IPS DF 6.9 (cell line): Measurements from ENCODE around the gene GRN.
"Not testable (repeated sequence)": the region's sequence is repeated elsewhere in the genome, so short reads cannot be mapped to it uniquely, and the experiment has no call there.

Source experiments
- DNase-seq: peaks from one replicate; pipeline ENCODE4 v3.0.0-alpha.2; 2013; ENCODE audit warnings: low read depth, low spot score
- H3K27ac ChIP-seq: one replicate; pipeline ENCODE4 v1.5.1; 2013; ENCODE audit warnings: low read length, control low read depth
- H3K27me3 ChIP-seq: 2 replicates; pipeline ENCODE4 v1.6.1; 2013; ENCODE audit warnings: mild to moderate bottlenecking, low read length; ENCODE audit not compliant: control insufficient read depth, insufficient read depth
- H3K36me3 ChIP-seq: 2 replicates; pipeline ENCODE4 v1.6.1; 2013; ENCODE audit warnings: low read length; ENCODE audit not compliant: control insufficient read depth, insufficient read depth
- H3K4me1 ChIP-seq: 2 replicates; pipeline ENCODE4 v1.6.1; 2013; ENCODE audit warnings: low read length; ENCODE audit not compliant: control insufficient read depth, insufficient read depth
- H3K4me3 ChIP-seq: 2 replicates; pipeline ENCODE4 v1.5.1; 2013; ENCODE audit warnings: mild to moderate bottlenecking, low read length
- H3K9me3 ChIP-seq: 2 replicates; pipeline ENCODE4 v1.6.1; 2013; ENCODE audit warnings: low read length, inconsistent platforms; ENCODE audit not compliant: control insufficient read depth, insufficient read depth
- WGBS: extraction: QIAGEN DNeasy Blood & Tissue Kit; methylation state at CpG from one replicate; pipeline ENCODE4 v1.1.7; 2013; ENCODE audit warnings: mixed read lengths, missing lambda C conversion rate; ENCODE audit not compliant: insufficient read length, insufficient coverage; 5-methylcytosine and 5-hydroxymethylcytosine counted together

Gene GRN

GRCh38 chr17:44347206-44348055, 2.3 kb downstream of the GRN start:
- not testable (repeated sequence) for H3K9me3 ChIP-seq, H3K4me3 ChIP-seq, H3K27me3 ChIP-seq, DNase-seq, H3K27ac ChIP-seq, H3K4me1 ChIP-seq
- H3K36me3 ChIP-seq, result peaks cover 14% of the 10 kb centered on the region
- no CpG with 5 or more reads among the region's 18 CpGs for WGBS

GRCh38 chr17:44348234-44348987, 3.3 kb downstream of the GRN start:
- Histone ChIP-seq H3K27ac (no peak overlapping the region), H3K27me3 (no peaks in the 10 kb centered on the region), H3K9me3 (no peaks in the 10 kb centered on the region), H3K4me3 (no peak overlapping the region), H3K36me3 (peaks cover 15% of the 10 kb centered on the region), H3K4me1 (0 out of 2 replicates have a peak, but pooled peaks cover 3% of the 10 kb centered on the region)
- no peak for DNase-seq
- WGBS, result no CpG with 5 or more reads among the region's 9 CpGs

- Histone ChIP-seq H3K27ac (no peak overlapping the region), H3K4me1 (0 out of 2 replicates have a peak, but pooled peaks cover 3% of the 10 kb centered on the region), H3K27me3 (no peaks in the 10 kb centered on the region), H3K4me3 (no peak overlapping the region), H3K9me3 (no peaks in the 10 kb centered on the region), H3K36me3 (peaks cover 15% of the 10 kb centered on the region)
- no peak for DNase-seq
- no CpG with 5 or more reads among the region's 6 CpGs for WGBS
Measured at GRCh38 chr17:44348988-44349364, 3.9 kb downstream of the GRN start.

- DNase-seq, result no peak
- H3K4me3 ChIP-seq, result no peak overlapping the region
- H3K27ac ChIP-seq, result no peak overlapping the region
- no CpG with 5 or more reads among the region's 12 CpGs for WGBS
- H3K27me3 ChIP-seq, result no peaks in the 10 kb centered on the region
- H3K9me3 ChIP-seq, result no peaks in the 10 kb centered on the region
- 0 out of 2 replicates have a peak, but pooled peaks cover 3% of the 10 kb centered on the region for H3K4me1 ChIP-seq
- H3K36me3 ChIP-seq, result peaks cover 15% of the 10 kb centered on the region
Measured at GRCh38 chr17:44349553-44350070, 4.5 kb downstream of the GRN start.

- no peak for DNase-seq
- no peak overlapping the region for H3K27ac ChIP-seq
- H3K4me3 ChIP-seq, result no peak overlapping the region
- 0 out of 2 replicates have a peak, but pooled peaks cover 3% of the 10 kb centered on the region for H3K4me1 ChIP-seq
- no peaks in the 10 kb centered on the region for H3K9me3 ChIP-seq
- no CpG with 5 or more reads among the region's 6 CpGs for WGBS
- H3K27me3 ChIP-seq, result no peaks in the 10 kb centered on the region
- peaks cover 15% of the 10 kb centered on the region for H3K36me3 ChIP-seq
Measured at GRCh38 chr17:44350733-44351226, 5.7 kb downstream of the GRN start.

- no peak overlapping the region for H3K4me3 ChIP-seq
- H3K9me3 ChIP-seq, result no peaks in the 10 kb centered on the region
- WGBS, result no CpG with 5 or more reads among the region's 8 CpGs
- H3K36me3 ChIP-seq, result peaks cover 15% of the 10 kb centered on the region
- 0 out of 2 replicates have a peak, but pooled peaks cover 3% of the 10 kb centered on the region for H3K4me1 ChIP-seq
- H3K27me3 ChIP-seq, result no peaks in the 10 kb centered on the region
- H3K27ac ChIP-seq, result no peak overlapping the region
- no peak for DNase-seq
Measured at GRCh38 chr17:44351464-44351863, 6.4 kb downstream of the GRN start.

GRCh38 chr17:44351961-44352827, 7.1 kb downstream of the GRN start:
- H3K9me3 ChIP-seq, result no peaks in the 10 kb centered on the region
- DNase-seq, result no peak
- H3K36me3 ChIP-seq, result peaks cover 15% of the 10 kb centered on the region
- WGBS, result no CpG with 5 or more reads among the region's 36 CpGs
- H3K4me1 ChIP-seq, result 0 out of 2 replicates have a peak, but pooled peaks cover 3% of the 10 kb centered on the region
- H3K27ac ChIP-seq, result no peak overlapping the region
- no peaks in the 10 kb centered on the region for H3K27me3 ChIP-seq
- H3K4me3 ChIP-seq, result no peak overlapping the region

GRCh38 chr17:44352828-44353671, 7.9 kb downstream of the GRN start:
- H3K27me3 ChIP-seq, result no peaks in the 10 kb centered on the region
- WGBS, result no CpG with 5 or more reads among the region's 22 CpGs
- no peak for DNase-seq

GRCh38 chr17:44353672-44354331, 8.7 kb downstream of the GRN start:
- no CpG with 5 or more reads among the region's 98 CpGs for WGBS
- H3K27ac ChIP-seq, result no peak overlapping the region
- H3K4me1 ChIP-seq, result 0 out of 2 replicates have a peak, but pooled peaks cover 3% of the 10 kb centered on the region
- no peak for DNase-seq
- no peaks in the 10 kb centered on the region for H3K9me3 ChIP-seq
- H3K4me3 ChIP-seq, result peak overlapping the region; percentile 55; the same call in 1 of the 2 replicates
- H3K36me3 ChIP-seq, result peaks cover 15% of the 10 kb centered on the region
- no peaks in the 10 kb centered on the region for H3K27me3 ChIP-seq

More at GRCh38 chr17:44352828-44353671, 7.9 kb downstream of the GRN start:
- Histone ChIP-seq H3K4me3 (peak overlapping the region; percentile 55; the same call in 1 of the 2 replicates), H3K27ac (no peak overlapping the region), H3K9me3 (no peaks in the 10 kb centered on the region), H3K36me3 (peaks cover 15% of the 10 kb centered on the region), H3K4me1 (0 out of 2 replicates have a peak, but pooled peaks cover 3% of the 10 kb centered on the region)
